Stimulated activated CD4-positive, alpha-beta T cell treated with anti-CD3 and anti-CD28 coated beads, Interleukin-1b, Interleukin-23, amount 100 ng/mL, for 24 hours (primary cell): ENCODE results near the gene FMN1.

ENCODE experiments used
- DNase-seq, 4 experiments: peaks; one replicate each; pipeline ENCODE4 v3.0.0-alpha.2; 2020; ENCODE audit warnings: low read depth in 4 of 4, low spot score in 1 of 4

The FMN1 gene

GRCh38 chr15:32893421-32893820 lies 301.1 kb downstream of the FMN1 start:
- DNase-seq, result no peak

- DNase-seq, result no peak
Measured at GRCh38 chr15:32889214-32889613, 305.3 kb downstream of the FMN1 start.

- no peak for DNase-seq
Measured at GRCh38 chr15:32888221-32888761, 306.2 kb downstream of the FMN1 start.

DNA sequence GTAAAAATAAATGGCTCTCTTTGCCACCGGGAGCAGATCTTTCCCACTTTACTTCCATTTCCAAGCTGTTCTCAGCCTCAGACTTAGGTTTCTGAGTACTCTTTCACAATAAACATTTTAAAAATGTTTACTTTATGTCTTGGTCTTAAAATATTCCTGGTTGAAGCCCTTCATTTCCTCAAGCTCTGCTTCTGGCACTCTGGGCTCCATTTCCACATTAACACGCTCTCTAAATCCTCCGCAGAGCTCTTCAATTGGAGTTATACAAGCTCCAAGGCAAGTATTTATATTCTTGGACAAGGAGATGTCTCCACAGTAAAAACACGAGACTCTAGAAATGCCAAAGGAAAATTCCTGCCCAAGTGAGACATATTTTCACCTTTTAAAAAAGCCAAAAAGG lies 307.4 kb downstream of the FMN1 start:
- no peak for DNase-seq

GRCh38 chr15:32886459-32886858 lies 308.1 kb downstream of the FMN1 start:
- no peak for DNase-seq

DNA sequence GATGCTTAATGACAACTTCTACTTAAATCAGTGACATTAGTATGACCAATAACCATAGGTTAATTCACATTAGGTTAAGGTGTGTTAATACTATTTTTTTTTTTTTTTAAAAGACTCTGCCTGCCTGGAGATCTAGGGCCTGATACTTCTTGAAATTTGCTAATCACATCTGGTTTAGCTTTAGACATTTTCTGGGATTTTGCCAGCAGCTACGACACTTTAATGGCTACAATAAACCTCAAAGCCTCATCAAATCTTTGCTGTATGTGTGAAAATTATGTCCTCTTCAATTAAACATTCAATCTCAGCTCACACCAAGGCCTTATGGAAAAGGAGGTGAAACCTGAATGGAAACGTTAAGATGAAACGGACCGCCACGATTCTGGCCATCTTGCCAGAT lies 308.8 kb downstream of the FMN1 start:
- DNase-seq, result no peak

DNA sequence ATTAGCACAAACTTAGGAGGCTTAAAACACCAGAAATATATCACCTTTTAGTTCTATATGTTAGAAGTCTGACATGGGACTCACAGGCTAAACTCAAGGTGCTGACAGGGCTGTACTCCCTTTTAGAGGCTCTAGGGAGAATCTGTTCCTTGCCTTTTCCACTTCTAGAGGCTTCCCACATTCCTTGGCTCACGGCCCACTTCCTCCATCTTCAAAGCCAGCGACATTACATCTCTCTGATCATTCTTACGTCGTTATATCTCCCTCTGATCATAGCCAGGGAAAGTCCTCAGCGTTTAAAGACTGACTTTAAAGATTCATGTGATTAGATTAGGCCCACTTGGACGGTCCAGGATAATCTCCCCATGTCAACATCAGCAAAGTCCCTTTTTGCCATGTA lies 310.4 kb downstream of the FMN1 start:
- no peak for DNase-seq

DNA sequence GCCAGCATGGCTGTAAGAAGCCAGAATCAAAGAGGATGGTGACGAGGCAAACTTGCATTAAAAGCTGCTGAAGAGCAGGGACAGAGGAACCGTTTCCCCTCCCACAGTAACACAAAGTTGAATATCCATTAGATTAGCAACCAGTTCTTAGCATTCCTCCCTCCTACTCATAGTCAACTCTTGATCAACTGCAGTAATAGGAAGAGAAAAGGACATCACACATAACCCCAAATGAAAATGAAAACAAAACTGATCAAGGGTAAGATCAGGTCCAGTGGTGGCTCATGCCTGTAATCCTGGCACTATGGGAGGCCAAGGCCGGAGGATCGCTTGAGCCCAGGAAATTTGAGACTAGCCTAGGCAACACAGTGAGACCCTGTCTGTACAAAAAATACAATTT lies 311.6 kb downstream of the FMN1 start:
- DNase-seq, result no peak

DNA sequence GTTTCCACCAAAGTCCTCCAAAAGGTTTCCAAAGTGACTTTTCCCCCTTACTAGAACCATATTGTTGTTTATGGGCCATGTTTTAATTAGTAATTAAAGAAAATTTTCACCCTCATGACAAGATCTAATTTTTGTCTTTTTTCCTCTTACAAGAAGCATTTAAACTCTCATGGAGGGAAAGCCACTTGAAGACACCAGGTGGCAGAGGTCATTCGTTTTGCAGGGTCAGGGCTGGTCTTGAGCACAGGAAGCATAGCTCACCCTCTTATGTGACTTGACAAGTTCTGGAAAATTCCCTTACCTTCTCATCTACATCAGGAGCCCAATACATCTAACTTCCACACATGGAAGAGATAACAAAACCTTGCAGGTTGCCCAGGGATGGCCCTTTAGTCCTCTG lies 313.0 kb downstream of the FMN1 start:
- no peak for DNase-seq

- no peak for DNase-seq
Measured at GRCh38 chr15:32880642-32881041, 313.9 kb downstream of the FMN1 start.

DNA sequence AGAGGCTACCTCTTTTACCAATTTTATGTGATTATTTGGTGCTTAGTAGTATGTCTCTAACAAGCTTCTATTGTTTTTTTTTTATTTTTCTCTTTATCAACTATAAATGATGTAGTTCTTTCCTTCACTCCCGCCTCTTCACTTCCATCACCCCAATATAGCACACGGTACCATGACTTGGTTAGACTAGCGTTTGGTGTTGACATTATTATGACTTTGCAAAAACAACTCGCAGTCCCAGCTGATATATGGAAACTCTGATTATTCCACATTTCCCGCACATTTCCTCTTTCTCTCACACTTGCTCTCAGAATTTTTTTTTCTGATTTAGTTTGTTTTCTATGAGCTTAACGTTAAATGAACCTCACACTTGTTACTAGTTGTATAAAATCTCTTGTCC lies 314.5 kb downstream of the FMN1 start:
- DNase-seq, result no peak

DNA sequence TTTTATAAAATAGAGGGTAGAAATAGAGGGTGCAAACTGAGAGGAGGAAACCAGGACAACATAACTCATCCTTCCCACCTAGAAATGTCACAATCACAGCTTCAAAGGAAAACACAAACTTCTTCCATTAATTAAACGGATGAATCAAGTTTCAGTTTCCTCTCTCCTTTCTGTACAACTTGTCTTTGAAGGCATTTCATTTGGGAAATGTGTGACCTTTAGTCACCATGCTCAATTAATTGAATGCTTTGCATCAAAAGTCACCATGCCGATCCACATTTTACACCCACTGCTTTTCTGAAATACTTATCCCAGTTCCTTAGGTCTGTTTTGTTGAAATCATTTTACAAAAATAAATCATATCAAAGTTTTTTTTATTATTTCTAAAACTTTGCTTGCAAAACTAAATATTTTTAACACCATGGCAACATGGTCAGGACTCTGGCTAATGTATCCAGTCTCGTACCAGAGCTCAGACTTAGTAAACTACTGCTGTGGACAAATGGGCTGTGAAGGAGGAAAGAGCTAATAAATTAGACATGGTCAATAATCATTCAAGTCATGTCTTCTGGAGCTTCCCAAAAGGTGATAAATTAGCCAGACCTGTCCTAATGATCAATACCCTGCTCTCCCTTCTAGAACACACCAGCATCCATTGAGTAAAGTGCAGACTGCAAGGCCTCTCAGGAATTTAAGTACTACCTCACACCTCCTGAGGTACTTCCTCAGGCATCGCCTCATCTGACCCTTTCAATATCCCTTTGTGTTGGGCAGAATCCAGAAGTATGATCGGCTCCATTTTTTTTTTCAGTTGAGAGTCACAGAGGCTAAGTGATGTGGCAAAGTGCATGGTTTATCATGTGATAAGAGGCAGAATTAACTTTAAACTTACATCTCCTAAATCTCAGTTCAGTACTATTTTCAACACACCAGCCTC lies 315.4 kb downstream of the FMN1 start:
- no peak for DNase-seq

DNA sequence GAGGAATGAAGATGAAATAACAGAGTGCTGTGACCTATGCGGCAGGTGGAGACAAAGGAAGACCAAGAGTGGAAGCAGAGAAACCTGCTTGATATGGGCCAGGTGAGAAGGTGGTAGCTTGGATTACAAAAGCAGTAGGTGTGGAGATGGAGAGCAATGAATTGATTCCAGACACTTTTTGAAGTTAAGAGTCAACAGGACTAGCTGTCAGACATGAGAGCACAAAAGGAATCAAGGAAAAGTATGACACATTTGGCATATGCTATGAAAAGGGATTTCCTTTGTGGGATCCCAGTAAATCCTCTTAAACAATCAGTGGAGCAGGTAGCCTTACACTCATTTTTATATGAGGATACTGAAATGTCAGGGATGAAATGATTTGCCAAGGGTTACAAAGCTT lies 316.2 kb downstream of the FMN1 start:
- no peak for DNase-seq

DNA sequence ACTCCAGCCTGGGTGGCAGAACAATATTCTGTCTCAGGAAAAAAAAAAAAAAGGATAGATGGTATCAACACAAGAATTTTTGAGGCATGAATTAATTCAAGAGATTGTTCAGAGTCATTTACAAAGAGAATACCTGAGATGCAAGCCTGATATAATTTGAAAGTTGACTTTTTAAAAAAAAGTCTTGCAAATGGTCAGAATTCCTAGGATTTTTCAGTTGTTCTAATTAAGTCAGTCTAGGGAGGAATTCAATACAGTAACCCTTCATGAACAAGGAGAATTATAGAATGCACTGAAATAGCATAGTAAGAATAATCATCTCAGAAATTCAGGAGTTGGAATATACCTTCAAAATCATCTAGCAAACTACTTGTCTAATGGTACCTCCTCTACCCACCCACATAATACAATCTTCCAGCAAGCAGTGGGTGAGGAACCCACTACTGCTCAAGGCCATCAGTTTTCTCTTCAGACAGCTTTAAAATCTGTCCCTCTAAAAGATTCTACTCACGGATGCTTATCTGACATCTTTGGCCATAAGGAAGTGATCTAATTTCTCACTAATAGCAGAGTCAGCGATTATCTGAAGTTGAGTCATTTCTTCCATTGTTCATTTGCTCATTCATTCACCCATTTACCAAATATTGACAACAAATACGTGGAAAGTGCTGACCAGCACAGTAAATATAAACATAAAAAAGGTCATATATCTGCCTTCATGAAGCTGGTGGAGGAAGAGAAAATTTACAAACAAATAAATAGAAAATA lies 317.1 kb downstream of the FMN1 start:
- DNase-seq, result no peak

DNA sequence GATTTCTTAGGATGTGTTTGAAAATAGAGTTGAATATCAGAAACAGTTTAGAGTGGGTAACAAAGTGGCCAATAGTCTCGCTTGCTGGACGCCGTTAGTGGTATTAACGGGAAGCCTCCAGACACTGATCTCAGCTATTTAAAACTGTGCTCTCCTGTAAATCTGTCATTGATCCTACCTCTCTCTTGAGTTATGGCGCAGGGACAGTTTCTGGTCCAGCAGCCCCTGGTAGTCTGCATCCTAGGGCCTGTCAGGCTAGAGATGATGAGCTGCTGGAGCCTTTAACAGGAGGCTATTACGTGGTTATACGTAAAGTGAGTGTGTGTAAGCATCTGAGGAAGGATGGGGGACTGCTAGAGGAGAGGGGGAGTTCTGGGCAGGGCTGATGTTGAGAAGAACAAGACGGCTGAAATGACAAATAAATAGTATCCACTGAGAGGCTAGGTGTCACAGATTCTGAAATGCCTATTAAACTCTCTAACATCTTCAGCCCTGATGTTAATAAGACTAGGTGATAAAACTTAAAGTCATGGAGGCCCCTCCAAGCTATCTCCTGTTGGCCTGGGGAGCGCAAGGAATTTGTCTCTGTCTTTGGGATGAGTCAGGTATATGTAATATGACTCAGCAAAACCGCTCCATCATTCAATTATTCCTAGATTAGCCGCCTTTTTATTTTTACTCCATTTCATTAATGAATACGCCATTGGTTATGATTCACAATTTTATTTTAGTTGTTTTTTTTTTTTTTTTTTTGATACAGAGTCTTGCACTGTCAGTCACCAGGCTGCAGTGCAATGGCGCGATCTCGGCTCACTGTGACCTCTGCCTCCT lies 321.0 kb downstream of the FMN1 start:
- no peak for DNase-seq

DNA sequence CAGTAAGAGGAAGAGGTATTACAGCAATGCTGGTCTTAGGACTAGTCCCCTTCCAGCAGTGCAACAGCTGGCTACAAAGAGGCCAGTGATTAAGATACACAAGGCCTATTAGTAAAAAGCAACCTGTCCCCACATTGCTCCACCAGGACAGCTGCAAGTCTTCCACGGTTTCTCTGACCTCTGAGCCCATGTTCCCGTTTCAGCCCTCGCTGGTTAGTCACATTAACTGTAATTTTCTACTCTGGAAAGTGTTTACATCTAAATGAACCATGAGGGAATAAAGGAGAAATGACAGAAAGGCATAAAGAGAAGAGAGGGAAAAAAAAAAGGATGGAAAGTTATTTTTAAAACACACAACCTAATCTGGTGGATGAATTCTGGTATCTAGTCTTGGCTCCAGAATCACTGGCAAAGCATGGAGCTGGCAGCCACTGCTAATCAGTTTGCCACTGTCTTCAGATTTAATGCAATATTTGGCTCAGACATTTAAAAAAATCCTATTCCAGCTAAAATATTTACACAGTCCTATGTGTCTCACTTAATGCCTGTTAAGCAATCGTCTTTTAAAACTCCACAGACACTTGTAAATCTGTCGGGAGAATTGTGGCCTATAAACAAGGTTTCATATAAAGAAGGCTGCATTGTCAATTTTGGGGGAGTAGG lies 321.8 kb downstream of the FMN1 start:
- no peak for DNase-seq

DNA sequence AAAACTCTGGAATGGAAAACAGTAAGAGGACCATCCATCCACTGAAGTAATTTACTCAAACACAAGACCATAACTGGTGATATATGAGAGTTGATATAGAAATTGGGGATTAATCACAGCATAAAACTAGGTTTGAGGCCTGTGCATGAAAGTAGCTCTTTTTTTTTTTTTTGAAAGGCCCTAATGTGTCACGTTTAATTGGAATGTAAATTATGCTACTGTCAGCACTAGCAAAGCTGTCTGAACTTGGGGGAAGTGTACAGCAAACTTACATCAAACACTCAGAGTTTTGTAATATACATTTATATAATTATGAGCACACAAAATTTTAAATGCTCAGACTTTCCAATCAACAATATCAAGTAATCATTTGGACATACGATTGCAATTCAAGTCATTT lies 322.6 kb downstream of the FMN1 start:
- no peak for DNase-seq

DNA sequence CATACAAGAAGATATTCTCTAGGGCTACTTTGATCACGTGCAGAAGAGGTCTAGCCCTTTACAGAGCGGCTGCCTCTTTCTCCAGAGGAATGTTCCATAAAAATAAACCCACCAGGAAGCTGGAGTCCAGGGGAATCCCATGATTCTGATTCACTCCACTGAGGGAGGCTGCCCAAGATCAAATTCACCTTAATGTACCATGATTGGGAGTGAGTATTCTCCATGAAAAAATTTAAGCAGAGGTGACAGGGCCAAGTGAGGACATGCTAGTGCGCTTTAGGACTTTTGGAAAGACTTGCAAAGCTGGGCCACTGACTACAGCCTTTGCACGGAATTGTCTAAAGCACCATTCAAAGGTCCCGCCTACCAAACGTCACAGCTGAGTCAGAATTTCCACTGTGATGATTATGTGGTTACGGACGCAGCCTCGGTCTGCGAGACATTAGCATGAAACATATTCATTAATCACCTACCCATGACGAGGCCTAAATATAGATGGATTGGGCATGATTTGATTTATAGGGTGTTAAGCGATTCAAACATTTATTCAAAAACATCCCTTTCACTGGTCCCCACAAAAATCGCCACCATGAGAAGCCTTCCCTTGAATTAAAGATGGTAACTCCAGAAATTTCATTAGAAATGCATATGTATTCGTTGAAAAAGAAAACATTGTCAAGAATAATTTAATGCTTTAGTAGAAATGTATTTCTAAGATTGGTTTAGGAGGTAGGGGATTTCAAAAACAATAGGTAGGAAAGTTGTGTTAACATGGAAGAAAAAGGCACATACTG lies 324.1 kb downstream of the FMN1 start:
- DNase-seq, result no peak

- no peak for DNase-seq
Measured at GRCh38 chr15:32869776-32870175, 324.7 kb downstream of the FMN1 start.

- no peak for DNase-seq
Measured at GRCh38 chr15:32867313-32867626, 327.2 kb downstream of the FMN1 start.
